ENCODE results near the gene AP4M1.
"Not testable (repeated sequence)": the region's sequence is repeated elsewhere in the genome, so short reads cannot be mapped to it uniquely, and the experiment has no call there.

The AP4M1 gene

DNA sequence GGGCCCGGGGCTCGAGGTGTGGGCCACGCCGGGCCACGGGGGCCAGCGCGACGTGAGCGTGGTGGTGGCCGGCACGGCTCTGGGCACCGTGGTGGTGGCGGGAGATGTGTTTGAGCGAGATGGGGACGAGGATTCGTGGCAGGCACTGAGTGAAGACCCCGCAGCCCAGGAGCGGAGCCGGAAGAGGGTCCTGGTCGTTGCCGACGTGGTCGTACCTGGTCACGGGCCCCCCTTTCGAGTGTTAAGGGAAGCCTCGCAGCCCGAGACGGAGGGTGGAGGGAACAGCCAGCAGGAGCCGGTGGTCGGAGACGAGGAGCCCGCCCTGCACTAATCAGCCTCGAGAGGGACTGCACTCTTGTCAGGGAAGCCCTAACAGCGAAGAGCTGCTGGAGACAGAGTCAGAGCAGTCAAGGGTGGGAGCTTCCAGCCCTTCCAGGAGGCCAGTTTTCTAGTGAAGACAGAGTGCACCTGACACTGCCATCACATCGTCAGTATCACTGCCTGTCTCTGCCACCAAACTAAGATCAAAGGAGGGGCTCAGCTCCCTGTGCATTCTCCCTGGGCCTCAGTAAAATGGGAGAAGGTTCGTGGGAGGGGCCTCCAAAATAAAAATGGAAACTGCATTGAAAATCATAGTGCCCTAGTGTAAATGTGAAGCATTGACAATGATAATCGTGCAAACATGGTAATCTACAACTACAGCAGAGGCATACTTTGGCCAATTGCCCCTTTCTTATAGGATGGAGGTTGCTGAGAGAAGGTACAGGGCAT lies 26.6 kb downstream of the AP4M1 start:
- Histone ChIP-seq H3K9ac (peak overlapping the region; percentile 83 to 91 (median 86)), H3K9me3 (replicated peaks in 1 of 11) (no peaks in the 10 kb centered on the region), H3K27ac (peak overlapping the region; percentile 77 to 94 (median 87)), H3K4me2 (peak overlapping the region; percentile 89 to 100 (median 99)), H3K4me3 (peak overlapping the region; percentile 66 to 91 (median 80)), H3K27me3 (peaks cover 4 to 26% (median 20%) of the 10 kb centered on the region in 11 experiments; a peak in 12 of 22 replicates), H3K36me3 (peaks cover 0 to 10% (median 3%) of the 10 kb centered on the region in 11 experiments; a peak in 7 of 22 replicates), H4K20me1 (no peaks in the 10 kb centered on the region), H3K4me1 (peaks cover 35 to 69% (median 54%) of the 10 kb centered on the region in 10 experiments)
- no peak for TF ChIP-seq Cebpa-rat (IDR thresholded peaks at IDR 0.05)

DNA sequence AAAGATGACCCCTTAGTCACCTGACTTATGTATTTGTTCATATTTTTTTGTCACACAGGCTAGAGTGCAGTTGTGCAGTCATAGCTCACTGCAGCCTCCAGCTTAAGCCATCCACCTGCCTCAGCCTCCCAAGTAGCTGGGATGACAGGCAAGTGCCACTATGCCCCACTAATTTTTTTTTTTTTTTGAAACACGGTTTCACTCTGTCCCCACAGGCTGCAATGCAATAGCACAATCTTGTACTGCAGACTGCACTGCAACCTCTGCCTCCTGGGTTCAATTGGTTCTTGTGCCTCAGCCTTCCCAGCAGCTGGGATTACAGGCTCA lies 27.2 kb downstream of the AP4M1 start:
- peak overlapping the region; percentile 89 to 100 (median 99) for H3K4me2 ChIP-seq
- H3K4me1 ChIP-seq: peaks cover 35 to 70% (median 54%) of the 10 kb centered on the region in 10 experiments

DNA sequence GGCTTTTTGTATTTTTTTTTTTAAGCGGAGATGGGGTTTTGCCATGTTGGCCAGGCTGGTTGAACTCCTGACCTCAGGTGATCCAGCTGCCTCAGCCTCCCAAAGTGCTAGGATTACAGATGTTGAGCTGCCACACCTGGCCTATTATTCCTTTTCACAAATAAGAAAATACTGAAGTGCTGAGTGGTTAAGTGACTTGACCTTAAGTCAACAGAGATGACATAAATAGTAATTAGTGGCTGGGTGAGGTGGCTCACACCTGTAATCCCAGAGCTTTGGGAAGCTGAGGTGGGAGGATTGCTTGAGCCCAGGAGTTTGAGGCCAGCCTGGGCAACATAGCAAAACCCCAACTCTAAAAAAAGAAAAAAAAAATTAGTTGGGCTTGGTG lies 28.8 kb downstream of the AP4M1 start:
- H4K20me1 ChIP-seq; H3K36me3 ChIP-seq; H3K9ac ChIP-seq; H3K4me3 ChIP-seq; H3K27ac ChIP-seq; H3K9me3 ChIP-seq (replicated peaks in 1 of 11): not testable (repeated sequence)
- Histone ChIP-seq H3K4me1 (peaks cover 20 to 54% (median 39%) of the 10 kb centered on the region in 10 experiments), H3K27me3 (peaks cover 4 to 26% (median 20%) of the 10 kb centered on the region in 11 experiments; a peak in 12 of 22 replicates), H3K4me2 (0 out of 22 replicates have a peak overlapping the region, but pooled peaks of 1 of the 11 experiments have one; percentile 34)

More for the DNA sequence above, 27.2 kb downstream of the AP4M1 start:
- no peaks in the 10 kb centered on the region for H3K9me3 ChIP-seq (replicated peaks in 1 of 11)
- TF ChIP-seq Cebpa-rat (IDR thresholded peaks at IDR 0.05): no peak
- peak overlapping the region in 1 of 10 experiments; percentile 91; a peak in 2 of 20 replicates for H3K4me3 ChIP-seq
- H4K20me1 ChIP-seq: no peaks in the 10 kb centered on the region
- peak overlapping the region in 3 of 11 experiments; percentile 86 to 89 (median 87); a peak in 2 of 22 replicates for H3K9ac ChIP-seq
- peaks cover 0 to 6% (median 0%) of the 10 kb centered on the region in 11 experiments; a peak in 4 of 22 replicates for H3K36me3 ChIP-seq
- H3K27me3 ChIP-seq: peaks cover 4 to 26% (median 20%) of the 10 kb centered on the region in 11 experiments; a peak in 12 of 22 replicates
- no peak overlapping the region for H3K27ac ChIP-seq

GRCh38 chr7:100130608-100131453 lies 29.4 kb downstream of the AP4M1 start:
- Histone ChIP-seq H3K27ac (no peak overlapping the region), H3K4me3 (no peak overlapping the region), H3K4me1 (peaks cover 14 to 48% (median 34%) of the 10 kb centered on the region in 10 experiments), H3K9me3 (replicated peaks in 1 of 11) (no peaks in the 10 kb centered on the region), H3K4me2 (peak overlapping the region; percentile 9 to 65 (median 39); a peak in 16 of 22 replicates), H4K20me1 (no peaks in the 10 kb centered on the region), H3K9ac (peak overlapping the region in 1 of 11 experiments; percentile 31; a peak in 3 of 22 replicates), H3K36me3 (no peaks in the 10 kb centered on the region), H3K27me3 (peaks cover 4 to 26% (median 20%) of the 10 kb centered on the region in 11 experiments; a peak in 12 of 22 replicates)
- no peak for TF ChIP-seq Cebpa-rat (IDR thresholded peaks at IDR 0.05)

DNA sequence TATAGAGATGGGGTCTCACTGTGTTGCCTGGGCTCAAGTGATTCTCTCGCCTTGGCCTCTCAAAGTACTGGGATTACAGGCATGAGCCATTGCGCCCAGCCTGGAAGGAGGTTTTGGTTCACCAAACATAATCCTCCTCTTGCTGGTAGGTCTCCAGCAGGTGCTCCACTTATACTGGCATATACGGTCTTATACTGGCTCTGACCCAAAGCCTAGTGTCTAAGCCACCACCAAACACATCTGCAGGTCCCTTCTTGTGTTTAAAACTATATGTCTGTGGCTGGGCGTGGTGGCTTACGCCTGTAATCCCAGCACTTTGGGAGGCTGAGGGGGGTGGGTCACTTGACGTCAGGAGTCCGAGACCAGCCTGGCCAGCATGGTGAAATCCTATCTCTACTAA lies 30.7 kb downstream of the AP4M1 start:
- peaks cover 9 to 44% (median 28%) of the 10 kb centered on the region in 10 experiments for H3K4me1 ChIP-seq
- H3K4me3 ChIP-seq: no peak overlapping the region
- H3K9ac ChIP-seq: 0 out of 22 replicates have a peak overlapping the region, but pooled peaks of 3 of the 11 experiments have one; percentile 1 to 6 (median 1)
- no peak overlapping the region for H3K27ac ChIP-seq
- no peaks in the 10 kb centered on the region for H4K20me1 ChIP-seq
- H3K9me3 ChIP-seq (replicated peaks in 1 of 11): no peaks in the 10 kb centered on the region
- peaks cover 4 to 26% (median 20%) of the 10 kb centered on the region in 11 experiments; a peak in 12 of 22 replicates for H3K27me3 ChIP-seq
- TF ChIP-seq Cebpa-rat (IDR thresholded peaks at IDR 0.05): no peak
- no peaks in the 10 kb centered on the region for H3K36me3 ChIP-seq
- peak overlapping the region in 8 of 11 experiments; percentile 11 to 56 (median 28); a peak in 11 of 22 replicates for H3K4me2 ChIP-seq

- H3K27me3 ChIP-seq: peaks cover 4 to 21% (median 16%) of the 10 kb centered on the region in 11 experiments; a peak in 12 of 22 replicates
- H3K27ac ChIP-seq: no peak overlapping the region
- H3K4me3 ChIP-seq: no peak overlapping the region
- 0 out of 22 replicates have a peak overlapping the region, but pooled peaks of 1 of the 11 experiments have one; percentile 1 for H3K9ac ChIP-seq
- peak overlapping the region in 7 of 11 experiments; percentile 11 to 56 (median 31); a peak in 11 of 22 replicates for H3K4me2 ChIP-seq
- no peaks in the 10 kb centered on the region for H4K20me1 ChIP-seq
- no peaks in the 10 kb centered on the region for H3K36me3 ChIP-seq
- peaks cover 8 to 42% (median 27%) of the 10 kb centered on the region in 10 experiments for H3K4me1 ChIP-seq
- H3K9me3 ChIP-seq (replicated peaks in 1 of 11): no peaks in the 10 kb centered on the region
- no peak for TF ChIP-seq Cebpa-rat (IDR thresholded peaks at IDR 0.05)
Observed at GRCh38 chr7:100132697-100133151, 31.3 kb downstream of the AP4M1 start.

- H4K20me1 ChIP-seq: no peaks in the 10 kb centered on the region
- H3K9ac ChIP-seq: peak overlapping the region in 1 of 11 experiments; percentile 1; a peak in 1 of 22 replicates
- no peaks in the 10 kb centered on the region for H3K36me3 ChIP-seq
- no peak overlapping the region for H3K27ac ChIP-seq
- peaks cover 23 to 61% (median 39%) of the 10 kb centered on the region in 10 experiments for H3K4me1 ChIP-seq
- H3K27me3 ChIP-seq: no peaks in the 10 kb centered on the region
- no peak for TF ChIP-seq Cebpa-rat (IDR thresholded peaks at IDR 0.05)
- no peaks in the 10 kb centered on the region for H3K9me3 ChIP-seq (replicated peaks in 1 of 11)
- peak overlapping the region in 10 of 11 experiments; percentile 3 to 68 (median 40); a peak in 19 of 22 replicates for H3K4me2 ChIP-seq
- no peak overlapping the region for H3K4me3 ChIP-seq
Observed at GRCh38 chr7:100137851-100138760, 36.7 kb downstream of the AP4M1 start.

- no peaks in the 10 kb centered on the region for H3K36me3 ChIP-seq
- H3K4me3 ChIP-seq: 0 out of 20 replicates have a peak overlapping the region, but pooled peaks of 1 of the 10 experiments have one; percentile 18
- peak overlapping the region in 9 of 11 experiments; percentile 37 to 72 (median 54); a peak in 14 of 22 replicates for H3K9ac ChIP-seq
- peak in 7 of 11 experiments; percentile 13 to 54 (median 38); a peak in 3 of 22 replicates for TF ChIP-seq Cebpa-rat (IDR thresholded peaks at IDR 0.05)
- no peaks in the 10 kb centered on the region for H3K27me3 ChIP-seq
- H3K9me3 ChIP-seq (replicated peaks in 1 of 11): no peaks in the 10 kb centered on the region
- peak overlapping the region; percentile 33 to 91 (median 77); a peak in 21 of 22 replicates for H3K4me2 ChIP-seq
- H4K20me1 ChIP-seq: no peaks in the 10 kb centered on the region
- H3K27ac ChIP-seq: peak overlapping the region in 10 of 11 experiments; percentile 3 to 85 (median 71); a peak in 17 of 22 replicates
- peaks cover 23 to 59% (median 40%) of the 10 kb centered on the region in 10 experiments for H3K4me1 ChIP-seq
Observed at GRCh38 chr7:100141555-100141949, 40.1 kb downstream of the AP4M1 start.
